DMS 273 treated with DMSO at 0.1 percent for 48 hours (cell line): ENCODE measurements around the gene MRC2.

Source experiments
- DNase-seq: peaks from one replicate; lab custom pipeline; 2025; lab: John Stamatoyannopoulos, UW

Gene MRC2

GRCh38 chr17:62641153-62641552 is 13.7 kb downstream of the MRC2 start:
- no peak for DNase-seq

DNA sequence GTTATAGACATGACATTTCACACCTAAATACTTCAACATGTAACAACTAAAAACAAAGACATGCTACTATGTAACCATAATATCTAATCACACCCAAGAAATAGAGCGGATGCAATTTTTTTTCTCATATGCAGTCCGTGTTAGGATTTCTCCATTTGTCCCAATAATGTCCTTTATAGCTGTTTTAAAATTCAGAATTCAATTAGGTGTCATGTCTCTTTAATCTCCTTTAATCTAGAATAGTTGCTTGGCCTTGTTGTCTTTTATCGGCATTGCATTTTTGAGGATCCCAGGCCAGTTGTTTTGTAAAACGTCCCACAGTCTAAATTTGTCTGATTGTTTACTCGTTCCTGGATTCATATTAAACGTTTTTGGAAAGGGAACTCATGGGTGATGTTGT is 14.5 kb downstream of the MRC2 start:
- DNase-seq: no peak

GRCh38 chr17:62643496-62643895 is 16.0 kb downstream of the MRC2 start:
- DNase-seq: no peak

DNA sequence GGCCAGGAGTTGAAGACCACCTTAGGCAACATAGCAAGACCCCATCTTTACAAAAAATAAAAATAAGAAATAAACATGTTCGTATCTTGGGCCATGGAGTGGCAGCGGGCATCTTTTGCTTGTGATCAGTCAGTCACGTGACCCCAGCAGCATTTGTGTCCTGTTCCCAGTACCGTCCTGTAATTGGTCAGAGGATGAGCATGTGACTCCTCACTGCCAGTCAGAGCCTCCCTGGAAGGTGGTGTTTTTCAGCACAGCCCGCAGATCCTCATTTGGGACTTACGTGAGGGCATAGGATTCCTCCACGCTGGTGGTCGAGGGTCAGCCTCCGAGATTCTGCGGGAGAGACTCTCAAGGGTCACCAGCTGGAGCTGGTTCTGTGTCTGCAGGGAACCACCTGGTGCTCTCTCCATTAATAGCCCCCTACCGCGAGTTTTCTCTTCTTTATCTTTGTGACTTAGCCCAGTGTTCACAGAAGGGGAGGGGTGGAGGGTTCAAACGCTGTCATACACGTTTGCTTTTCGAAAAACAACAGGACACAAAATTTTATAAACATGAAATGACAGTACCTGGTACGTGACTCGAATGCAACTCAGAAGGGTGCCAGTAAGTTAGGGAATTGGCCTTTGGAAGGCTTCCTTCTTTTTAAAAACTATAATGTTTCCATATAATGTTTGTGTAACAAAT is 17.2 kb downstream of the MRC2 start:
- no peak for DNase-seq

GRCh38 chr17:62648251-62648955 is 20.9 kb downstream of the MRC2 start:
- no peak for DNase-seq

GRCh38 chr17:62648956-62649294 is 21.5 kb downstream of the MRC2 start:
- DNase-seq: no peak

GRCh38 chr17:62649570-62649969 is 22.1 kb downstream of the MRC2 start:
- no peak for DNase-seq

DNA sequence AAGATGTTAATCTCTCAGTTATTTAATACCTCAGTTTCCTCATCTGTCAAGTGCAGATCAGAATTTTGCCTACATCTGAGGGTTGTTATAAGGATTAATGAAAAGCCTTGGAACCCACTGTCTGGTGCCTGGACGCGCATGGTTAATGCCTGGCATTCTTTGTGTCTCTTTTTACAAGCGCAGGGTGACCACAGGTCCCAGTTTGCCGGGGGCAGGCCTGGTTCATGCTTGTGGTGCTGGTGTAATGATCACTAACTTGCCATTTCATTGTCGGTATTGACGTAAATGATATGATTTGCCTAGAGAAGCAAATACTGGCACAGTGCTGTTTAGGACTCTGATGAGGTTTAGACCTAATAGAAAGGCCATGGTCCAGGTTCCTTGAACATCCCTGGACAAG is 23.1 kb downstream of the MRC2 start:
- no peak for DNase-seq

GRCh38 chr17:62652251-62653001 is 25.0 kb downstream of the MRC2 start:
- no peak for DNase-seq

- DNase-seq: no peak
Measured at GRCh38 chr17:62653002-62653825, 25.7 kb downstream of the MRC2 start.

GRCh38 chr17:62653826-62654761 is 26.6 kb downstream of the MRC2 start:
- no peak for DNase-seq

DNA sequence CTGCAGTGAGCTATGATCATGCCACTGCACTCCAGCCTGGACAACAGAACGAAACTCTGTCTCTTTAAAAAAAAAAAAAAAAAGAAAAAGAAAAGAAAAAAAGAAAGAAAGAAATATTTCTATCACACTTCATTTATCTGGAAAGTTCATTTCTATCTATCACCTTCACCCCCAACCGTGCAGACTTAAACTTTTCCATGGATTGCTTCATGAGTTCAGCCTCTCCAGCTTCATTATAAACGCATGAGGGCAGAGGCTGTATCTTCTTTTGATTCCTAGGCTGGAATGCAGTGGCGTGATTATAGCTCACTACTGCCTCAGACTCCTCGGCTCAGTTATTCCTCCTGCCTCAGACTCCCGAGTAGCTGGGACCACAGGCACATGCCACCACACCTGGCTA is 28.2 kb downstream of the MRC2 start:
- no peak for DNase-seq

- DNase-seq: no peak
Measured at GRCh38 chr17:62656446-62656845, 29.0 kb downstream of the MRC2 start.

DNA sequence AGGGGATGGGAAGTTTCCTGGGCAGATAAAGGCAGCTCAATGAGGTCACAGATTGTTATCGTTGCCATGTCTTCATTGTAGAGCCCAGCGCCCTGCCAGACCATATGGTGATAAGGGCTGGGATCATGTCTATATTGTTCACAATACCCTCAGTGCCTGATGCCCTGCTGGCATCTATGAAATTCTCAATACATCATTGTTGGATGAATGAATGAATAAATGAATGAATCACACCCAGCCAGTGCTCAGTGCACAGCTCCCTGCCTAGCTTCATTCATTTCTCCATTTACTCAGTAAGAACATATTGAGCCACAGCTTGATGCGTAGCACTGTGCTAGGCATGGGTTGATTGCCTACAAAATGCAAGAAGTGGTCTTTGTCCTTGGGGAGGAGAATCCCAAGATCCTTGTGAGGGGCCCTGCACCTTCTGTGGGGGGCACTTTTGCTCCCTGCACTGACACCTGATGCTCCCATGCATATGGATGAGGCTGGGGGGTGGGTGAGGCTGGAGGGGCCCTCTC is 29.7 kb downstream of the MRC2 start:
- no peak for DNase-seq

DNA sequence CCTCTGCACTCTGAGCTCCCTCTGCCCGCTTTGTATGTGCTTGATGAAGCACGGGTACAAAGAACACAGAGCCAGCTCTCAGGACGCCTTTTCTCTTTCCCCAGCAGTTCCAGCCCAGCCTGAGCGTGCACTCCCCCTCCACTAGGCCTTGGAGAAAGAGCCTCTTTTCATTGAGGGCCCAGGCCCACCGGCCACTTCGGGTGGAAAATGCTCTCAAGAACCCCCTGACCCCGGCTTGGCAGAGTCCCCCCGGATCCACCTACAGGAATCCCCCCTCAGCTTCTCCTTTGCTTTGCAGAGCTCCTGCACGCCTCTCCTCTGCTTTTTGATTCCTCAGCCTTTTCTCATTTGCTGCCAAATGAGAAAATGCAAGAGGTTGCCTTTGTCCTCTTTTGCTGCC is 30.2 kb downstream of the MRC2 start:
- DNase-seq: no peak

- no peak for DNase-seq
Measured at GRCh38 chr17:62658136-62658920, 30.9 kb downstream of the MRC2 start.

DNA sequence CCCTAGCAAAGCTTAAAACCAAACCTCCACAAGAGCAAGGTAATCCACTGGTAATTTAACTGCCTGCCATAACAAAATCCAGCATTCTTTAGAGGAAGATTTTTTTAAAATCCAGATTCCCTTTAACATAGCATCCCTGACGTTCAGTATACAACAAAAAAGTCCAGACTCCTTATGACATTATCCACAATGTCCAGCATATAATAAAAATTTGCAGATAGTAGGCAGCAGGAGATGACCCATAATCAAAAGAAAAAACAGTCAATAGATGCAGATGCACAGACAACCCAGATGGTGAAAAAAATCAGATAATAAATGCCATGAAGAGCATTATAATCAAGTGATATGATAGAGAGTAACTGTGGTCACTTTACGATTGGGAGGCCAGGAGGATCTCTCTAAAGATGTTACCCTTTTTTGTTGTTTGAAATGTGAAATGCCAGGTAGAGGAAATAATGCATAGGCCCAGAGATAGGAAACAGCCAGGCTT is 33.2 kb downstream of the MRC2 start:
- DNase-seq: no peak

GRCh38 chr17:62661337-62661736 is 33.9 kb downstream of the MRC2 start:
- DNase-seq: no peak

GRCh38 chr17:62662855-62663254 is 35.4 kb downstream of the MRC2 start:
- no peak for DNase-seq

DNA sequence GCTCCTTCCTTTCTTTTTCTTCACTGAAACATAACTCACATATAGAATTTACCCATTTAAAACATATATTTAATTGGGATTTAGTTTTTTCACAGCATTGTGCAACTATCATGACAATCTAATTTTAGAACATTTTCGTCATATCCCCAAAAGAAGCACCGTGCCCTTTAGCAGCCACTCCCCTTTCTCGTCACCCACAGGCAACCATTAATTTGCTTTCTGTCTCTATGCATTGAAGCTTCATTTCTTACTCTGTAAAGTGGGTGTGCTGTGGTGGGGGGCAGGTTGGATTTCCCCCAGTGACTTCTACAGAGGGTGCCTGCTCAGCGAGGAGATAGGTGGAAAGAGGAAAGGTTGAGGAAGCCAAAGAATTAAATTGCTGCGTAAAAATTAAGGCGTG is 35.8 kb downstream of the MRC2 start:
- no peak for DNase-seq
